Measurements from ENCODE around the gene CD8A.
"Not testable (repeated sequence)": the region's sequence is repeated elsewhere in the genome, so short reads cannot be mapped to it uniquely, and the experiment has no call there.

The CD8A gene

DNA sequence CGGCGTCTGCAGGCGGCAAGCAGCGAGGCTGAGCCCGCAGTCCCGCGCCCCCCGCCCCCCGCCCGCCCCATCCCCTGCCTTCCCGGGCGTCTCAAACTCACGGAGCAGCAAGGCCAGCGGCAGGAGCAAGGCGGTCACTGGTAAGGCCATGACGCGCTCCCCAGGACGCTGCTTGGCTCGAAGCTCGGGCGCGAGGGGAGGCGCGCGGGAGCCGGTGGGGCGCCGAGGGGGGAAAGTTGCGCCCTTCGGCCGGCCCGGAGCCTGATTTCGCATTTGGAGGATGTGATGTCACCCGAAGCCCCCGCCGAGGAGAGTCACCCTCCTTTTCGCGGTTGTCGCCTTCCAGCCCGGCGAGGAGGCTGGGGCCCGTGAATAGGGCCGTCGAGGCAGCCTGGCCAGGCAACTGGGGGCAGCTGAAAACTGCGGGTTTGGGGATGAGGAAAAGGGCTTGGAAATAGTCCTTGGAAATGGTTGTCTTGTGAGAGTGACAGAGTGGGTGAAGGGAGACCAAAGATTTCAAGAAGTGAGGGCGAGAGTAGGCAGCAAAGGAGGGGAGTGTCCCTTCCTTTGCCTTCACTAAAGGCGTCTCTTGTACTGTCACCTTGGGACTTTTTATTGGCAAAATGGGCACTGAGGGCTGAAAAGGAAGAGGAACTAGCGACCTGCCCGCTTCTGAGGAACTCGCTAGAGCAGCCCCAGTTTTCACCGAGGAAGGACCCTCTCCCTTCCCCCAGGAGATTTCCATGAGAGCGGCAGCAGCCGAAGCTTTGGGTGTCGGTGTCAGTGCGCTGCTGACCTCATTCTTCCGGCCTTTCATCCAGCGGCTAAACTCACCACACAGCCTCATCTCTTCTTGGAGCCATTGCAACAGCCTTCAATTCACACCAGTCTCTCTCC is at the start of gene CD8A:
TSS of gene CD8A (minus strand) at position 238 of the 897 bp plus-strand sequence. CDS start at position 150, 88 bp downstream.
- peak; percentile 64 for DNase-seq

DNA sequence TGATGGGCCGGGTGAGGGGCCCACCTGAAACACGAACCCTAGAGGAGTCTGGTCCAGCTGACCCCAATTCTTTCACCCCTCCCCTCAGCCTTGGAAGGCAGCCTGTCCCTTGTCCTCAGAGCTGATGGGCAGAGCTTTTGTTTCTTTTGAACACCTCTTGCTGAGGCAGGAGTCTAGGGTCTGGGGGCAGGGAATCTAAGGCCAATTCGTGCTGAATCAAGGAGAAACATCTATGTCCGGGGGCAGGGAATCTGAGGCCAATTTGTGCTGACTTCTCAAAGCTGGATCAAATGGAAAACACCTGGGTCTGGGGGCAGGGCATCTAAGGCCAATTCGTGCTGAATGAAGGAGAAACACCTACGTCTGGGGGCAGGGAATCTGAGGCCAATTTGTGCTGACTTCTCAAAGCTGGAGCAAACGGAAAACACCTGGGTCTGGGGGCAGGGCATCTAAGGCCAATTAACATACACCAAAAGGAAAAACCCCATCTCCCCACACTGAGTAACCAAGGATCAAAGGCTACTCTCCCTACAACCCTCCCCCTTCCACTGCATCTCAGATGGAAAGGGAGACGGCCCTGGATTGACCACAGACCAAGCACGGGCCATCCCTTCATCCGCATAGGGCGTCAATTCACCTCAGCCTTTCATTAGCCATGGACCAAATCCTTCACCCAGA is 49.3 kb upstream of the CD8A start:
- not testable (repeated sequence) for DNase-seq

DNA sequence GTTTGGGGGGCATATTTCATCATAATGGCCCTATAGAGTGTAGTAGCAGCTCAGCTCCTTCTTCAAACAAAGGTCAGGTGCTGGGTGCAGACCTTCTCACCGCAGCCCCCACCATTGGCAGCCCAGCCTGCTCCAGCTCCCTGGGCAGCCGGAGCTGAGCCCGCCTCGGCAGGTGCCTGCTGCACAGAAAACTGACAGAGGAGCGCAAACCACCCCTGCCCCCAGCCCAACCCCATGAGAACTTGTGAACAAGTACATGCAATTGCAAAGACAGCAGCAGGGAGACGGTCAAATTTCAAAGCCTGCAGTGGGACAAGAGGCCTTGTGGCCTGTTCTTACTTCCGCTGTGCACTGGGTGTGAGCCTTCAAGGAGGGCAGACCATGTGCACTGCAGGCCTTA is 48.7 kb upstream of the CD8A start:
- DNase-seq, result not testable (repeated sequence)

DNA sequence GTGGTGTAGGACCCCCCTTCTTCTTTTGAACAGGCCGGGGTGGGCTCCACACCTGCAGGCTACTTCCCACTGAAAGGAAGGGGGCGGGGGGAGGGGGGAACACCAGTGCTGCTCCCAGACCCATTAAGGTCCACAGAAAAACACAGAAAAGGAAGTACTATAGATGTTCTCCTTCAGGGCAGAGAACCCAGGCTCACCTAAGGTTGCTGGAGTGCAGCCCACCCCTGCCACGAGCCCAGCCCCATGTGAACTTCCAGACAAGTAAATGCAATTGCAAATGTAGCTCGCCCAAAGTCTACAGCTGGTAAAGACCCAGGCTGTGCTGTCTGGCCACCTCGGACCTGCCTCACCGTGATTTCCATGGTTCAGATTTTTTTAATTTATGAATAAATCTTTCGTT is 47.0 kb upstream of the CD8A start:
- not testable (repeated sequence) for DNase-seq

DNA sequence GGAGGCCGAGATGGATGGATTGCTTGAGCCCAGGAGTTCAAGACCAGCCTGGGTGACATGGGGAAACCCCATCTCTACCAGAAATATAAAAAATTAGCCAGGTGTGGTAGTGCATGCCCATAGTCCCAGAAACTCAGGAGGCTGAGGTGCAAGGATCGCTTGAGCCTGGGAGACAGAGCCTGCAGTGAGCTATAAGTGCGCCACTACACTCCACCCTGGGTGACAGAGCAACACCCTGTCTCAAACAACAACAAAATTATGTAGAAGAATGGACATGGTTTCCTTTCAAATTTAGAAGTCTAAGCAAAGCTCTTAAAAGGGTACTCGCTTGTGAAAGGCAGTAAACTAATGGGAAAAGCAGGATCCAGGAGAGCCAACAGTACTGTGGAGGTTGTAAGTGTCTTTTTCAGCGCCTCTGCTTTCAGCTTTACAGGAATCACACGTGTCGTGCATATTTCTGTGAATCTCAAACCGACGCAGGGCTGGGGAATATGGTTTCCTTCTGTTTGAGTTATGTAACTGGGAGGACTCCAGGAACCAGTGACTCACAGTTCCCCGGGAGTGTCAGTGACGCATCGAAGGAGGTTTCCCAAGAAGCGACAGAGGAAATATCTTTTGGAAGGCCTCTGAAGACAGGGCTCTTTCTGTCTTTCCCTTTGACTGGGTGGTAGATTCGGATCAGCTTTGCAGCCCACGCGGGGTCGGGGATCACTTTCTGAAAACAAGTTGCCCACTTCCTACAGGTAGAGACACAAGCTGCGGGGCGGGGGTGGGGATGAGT is 46.4 kb upstream of the CD8A start:
- not testable (repeated sequence) for DNase-seq

DNA sequence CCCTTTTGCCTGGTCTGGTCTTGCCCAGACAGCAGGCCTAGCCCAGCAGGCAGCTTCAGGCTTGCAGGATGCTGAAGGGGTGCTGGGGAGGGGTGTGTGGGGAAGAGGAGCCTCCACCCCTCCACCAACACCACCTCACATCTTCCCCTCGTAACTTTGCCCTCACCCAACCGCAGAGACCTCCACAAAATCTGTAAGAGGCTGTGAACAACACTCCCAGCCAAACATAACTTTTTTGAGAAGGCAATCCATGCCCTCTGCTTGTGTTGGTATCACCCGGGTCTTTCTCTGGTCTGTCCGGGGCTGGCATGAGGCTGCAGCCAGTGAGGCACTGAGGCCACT is 44.8 kb upstream of the CD8A start:
- not testable (repeated sequence) for DNase-seq

DNA sequence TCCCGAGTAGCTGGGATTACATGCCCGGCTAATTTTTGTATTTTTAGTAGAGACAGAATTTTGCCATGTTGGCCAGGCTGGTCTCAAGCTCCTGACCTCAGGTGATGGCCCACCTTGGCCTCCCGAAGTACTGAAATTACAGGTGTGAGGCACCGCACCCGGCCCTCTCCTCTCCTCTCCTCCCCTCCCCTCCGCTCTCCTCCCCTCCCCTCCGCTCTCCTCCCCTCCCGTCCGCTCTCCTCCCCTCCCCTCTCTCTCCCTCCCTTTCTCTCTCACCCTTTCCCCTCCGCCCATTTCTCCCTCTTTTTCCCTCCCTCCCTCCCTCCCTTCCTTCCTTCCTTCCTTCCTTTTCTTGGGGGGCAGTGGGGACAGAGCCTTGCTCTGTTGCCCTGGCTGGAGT is 42.6 kb upstream of the CD8A start:
- DNase-seq, result no peak

DNA sequence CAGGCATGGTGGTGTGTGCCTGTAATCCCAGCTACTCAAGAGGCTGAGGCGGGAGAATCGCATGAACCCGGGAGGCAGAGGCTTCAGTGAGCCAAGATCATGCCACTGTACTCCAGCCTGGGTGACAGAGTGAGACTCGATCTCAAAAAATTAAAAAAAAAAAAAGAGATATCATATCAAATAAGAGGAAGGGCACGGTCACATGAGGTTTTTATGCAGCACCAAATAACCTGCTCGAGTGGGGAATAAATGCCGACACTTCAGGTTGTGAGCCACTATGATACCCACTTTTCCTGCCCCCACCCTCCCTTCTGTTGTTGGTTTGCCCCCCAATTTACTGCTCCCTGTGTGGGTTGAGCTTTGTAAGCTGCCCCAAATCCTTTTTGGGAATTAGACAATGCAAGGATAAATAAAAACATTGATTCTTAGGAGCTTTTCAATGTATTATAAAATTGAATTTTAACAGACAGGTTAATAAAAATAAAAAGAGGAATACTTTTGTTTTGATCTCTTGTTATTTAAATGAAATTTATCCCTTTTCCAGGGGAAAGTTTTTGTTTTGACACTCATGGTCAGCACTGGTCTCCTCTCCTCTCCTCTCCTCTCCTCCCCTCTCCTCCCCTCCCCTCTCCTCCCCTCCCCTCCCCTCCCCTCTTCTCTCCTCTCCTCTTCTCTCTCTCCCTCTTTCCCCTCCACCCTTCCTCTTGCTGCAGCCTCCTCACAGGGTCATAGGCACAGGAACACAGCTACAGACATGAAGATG is 41.8 kb upstream of the CD8A start:
- no peak for DNase-seq

DNA sequence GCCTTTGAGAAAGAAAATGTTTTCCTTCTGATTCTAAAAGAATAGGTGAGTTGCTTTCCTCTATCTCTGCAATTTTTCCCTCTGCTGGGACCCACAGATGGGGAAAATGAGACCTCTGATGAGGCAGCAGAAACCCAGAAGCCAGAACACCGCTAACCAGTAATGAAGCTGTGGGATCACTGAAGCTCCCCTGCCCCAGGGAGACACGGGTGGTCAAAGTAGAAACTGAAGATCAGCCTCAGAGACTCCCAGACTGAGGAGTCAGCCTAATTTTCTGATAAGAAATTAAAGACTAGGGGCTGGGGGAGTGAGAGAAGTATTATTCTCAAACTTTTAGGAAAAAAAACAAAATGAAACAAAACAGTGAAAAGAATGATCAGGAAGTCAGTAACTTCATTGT is 40.8 kb upstream of the CD8A start:
- no peak for DNase-seq

DNA sequence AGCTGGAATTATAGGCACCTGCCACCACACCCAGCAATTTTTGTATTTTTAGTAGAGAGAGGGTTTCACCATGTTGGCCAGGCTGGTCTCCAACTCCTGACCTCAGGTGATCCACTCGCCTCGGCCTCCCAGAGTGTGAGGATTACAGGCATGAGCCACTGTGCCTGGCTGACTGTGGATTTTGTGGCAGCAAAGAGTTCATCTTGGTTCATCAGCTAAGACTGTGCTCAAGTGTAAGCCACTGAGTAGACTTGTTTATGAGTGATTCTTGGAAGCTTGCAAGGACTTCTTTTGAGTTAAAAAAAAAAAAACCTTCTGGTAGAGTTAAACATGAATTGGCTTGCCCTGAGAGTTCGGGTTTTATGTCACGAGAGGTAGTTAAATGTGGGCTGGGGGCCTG is 36.2 kb upstream of the CD8A start:
- DNase-seq, result no peak

DNA sequence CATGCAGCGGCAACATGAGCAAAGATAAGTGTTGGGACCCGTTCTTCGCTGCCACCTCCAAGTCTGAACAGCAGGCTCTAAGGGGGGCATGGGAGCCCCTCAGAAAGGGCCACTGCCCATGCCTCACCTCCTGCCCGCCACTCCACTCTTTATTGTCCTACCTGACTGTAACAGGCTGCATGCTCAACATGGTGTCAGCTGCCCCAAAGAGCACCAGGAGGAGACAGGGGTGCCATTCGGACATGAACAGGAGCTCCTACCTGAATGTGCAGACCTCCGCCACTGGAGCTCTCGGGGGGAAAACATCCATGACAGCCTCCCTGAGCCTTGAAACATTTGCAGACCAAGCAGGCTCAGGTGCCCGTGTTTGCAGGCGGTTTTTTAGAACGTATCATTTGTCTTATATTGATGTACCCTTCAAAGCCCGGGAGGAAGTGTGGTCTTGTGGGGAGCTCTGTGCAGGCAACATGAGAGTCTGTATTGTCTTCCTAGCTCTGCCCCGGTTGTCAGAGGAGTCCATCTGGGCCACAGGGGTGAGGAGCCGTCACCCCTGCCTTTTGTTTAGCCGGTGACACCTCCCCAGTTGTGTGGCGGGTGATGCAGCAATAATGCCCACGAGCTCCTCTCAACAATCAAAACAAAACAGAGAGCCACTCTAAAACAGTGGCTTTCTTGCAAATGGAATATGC is 35.1 kb upstream of the CD8A start:
- DNase-seq, result no peak

DNA sequence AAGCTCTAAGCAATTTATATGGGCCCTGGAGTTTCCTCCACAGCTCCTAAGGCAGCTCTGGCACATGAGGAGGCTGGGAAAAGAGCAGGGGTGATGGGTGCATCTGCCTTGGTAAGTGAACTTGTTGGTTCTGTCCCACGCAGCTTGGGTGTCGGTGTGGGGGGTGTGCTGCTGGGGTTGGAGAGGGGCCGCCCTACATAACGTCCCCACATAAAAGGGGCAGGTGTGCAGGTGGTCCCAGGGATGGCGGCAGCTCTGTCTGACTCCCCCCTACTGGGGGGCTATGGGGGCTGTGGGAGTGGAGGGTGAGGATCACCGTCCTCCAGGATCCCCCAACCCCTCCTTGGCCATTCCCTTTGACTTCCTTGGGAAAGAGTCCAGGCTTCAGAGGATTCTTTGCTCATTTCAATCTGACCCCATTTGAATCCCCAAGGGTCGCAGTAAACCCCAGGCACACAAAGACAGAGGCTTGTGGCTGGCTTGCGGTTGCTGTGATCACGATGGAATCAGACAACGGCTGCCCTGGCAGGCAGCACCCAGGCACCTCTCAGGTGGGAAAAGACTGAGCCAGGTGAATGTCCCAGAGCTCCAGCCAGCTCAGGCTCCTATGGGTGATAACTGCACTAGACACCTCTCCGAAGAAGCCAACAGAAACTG is 34.5 kb upstream of the CD8A start:
- no peak for DNase-seq

DNA sequence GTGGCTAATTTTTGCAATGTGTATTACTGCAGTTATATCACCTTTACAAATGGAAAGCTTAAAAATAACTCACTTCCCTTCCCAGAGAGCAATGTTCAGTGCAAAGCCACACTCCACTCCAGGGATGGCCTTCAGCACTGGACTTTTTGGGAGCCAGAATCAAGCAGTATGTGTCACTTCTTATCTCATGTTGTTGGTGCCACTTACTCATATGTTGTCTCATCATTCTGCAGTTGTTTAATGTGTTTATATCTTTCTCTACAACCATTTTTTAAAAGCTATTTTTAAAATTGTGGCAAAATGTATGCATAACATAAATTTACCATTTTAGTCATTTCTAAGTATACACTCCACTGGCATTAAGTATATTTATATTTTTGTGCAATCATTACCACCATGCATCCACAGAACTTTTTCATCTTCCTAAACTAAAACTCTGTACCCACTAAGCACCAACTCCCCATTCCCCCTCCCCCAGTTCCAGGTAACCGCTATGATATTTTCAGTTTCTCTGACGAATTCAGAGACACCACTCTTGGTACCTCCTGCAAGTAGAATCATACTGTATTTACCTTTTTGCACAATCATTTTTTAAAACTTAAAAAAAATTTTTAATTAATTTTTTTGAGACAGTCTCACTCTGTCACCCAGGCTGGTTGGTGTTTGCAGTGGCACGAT is 32.1 kb upstream of the CD8A start:
- DNase-seq, result no peak

DNA sequence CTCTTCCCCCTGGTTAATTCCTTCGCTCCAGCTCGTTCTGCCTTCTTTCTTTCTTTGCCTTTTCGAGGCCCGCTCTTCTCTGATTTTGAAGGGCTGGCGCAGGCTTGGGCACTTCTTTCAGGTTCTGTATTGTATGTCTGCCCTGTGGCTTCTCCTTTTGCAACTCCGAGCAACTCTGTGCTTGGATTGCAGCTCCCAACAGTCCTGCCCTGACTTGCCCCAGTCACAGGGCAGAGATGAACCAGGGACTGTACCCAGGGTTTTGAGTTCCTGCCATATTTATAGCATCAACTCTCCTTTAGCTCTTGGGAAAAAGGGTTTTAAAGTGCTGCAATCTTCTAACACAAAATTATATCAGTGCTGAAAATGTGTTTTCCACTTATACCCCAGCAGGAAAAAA is 31.1 kb upstream of the CD8A start:
- DNase-seq, result no peak

DNA sequence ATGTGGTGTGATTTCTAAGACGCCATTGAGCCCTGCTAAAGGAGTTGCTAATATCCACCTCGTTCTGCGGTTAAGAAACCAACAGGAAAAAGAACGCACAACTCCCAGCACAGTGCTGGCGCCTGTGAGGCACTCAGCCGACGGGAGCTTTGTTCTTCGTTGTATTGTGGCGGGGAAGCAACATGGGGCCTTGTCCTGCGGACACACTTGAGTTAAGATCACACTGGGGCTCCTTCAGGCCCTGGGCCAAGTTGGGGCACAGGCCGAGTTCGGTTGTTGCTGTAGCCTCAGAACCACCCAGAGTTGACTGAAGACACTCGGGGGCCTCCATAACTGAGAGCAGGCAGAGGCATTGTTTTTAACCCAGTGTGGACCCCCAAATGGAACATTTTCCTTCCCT is 30.6 kb upstream of the CD8A start:
- no peak for DNase-seq

DNA sequence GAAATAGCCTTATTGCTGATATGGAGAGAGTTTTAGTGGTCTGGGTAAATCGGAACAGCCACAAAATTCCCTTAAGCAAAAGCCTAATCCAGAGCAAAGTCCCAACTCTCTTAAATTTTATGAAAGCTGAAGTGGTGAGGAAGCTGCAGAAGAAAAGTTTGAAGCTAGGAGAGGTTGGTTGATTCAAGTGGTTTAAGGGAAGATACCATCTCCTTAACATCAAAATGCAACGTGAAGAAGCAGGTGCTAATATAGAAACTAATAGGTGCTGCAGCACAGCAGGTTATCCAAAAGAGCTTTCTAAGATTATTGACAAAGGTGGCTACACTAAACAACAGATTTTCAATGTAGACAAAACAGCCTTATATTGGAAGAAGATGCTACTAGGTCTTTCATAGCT is 28.2 kb upstream of the CD8A start:
- no peak for DNase-seq

DNA sequence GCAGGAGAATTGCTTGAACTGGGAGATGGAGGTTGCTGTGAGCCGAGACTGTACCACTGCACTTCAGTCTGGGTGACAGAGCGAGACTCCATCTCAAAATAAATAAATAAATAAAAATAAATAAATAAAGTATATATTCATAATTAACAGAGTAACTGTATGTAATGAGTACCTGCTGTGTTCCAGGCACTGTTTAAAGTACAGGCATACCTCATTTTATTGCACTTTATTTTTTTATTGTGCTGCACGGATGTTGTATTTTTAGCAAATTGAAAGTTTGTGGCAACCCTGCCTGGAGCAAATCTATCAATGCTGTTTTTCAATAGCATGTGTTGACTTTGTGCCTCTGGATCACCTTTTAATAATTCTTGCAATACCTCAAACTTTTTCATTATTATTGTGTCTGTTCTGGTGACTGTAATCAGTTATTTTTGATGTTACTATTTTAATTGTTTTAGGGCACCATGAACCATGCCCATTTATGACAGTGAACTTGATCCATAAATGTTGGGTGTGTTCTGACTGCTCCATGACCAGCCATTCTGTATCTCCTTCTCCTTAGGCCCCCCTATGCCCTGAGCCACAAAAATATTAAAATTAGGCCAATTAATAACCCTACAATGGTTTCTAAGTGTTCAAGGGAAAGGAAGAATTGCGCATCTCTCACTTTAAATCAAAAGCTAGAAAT is 27.5 kb upstream of the CD8A start:
- DNase-seq, result no peak

DNA sequence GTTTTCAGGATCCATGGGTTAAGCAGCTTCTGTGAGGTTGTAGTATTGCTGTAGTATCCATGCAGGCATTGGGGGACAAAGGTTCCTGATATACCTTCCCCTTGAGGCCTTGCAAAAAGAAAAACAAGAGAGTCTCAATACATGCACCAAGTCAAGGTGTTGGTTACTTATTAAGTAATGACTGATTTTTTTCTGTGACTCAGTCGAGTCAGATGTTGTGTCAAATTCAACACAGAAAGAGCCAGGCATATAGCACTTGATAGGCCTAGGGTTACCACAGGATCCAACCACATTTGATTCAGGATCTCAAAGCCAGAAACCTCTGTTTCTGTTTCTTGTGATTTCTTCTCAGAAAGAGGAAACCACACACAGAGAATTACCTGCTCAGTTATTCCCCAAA is 24.9 kb upstream of the CD8A start:
- no peak for DNase-seq

DNA sequence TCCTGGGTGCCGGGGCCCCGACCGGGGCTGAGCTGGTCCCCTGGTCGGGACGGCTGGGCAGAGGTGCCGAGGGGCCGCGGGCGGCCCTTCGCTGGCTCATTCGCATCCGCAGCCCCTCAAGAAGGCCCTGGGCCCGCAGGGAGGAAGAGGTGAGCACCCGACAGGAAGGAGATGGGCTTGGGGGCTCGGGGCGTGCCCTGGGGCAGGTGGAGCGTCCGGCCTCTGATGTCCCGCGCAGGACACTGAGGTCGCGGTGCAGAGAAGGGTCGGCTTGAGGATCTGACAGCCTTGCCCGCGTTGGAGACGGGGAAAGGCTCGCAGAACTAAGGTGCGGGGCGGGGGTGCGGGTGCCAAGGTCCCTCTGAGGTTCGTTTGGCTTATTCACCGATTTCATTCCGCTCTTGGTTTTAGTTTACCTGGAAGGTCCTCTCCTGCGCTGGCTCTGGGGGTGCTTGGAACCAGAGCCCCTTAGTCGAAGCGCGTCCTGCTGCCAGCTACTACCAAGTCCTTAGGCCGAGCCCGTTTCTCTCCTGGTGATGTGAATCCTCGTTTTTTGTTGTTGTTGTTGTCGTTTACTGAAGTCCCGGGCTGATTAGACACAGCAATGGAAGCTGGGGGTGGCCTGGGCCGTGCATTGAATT is 18.9 kb upstream of the CD8A start:
- peak; percentile 60 for DNase-seq

All from retina (tissue), 1 donor.